H9 (cell line): ENCODE results near the gene GUK1. TPM values are rescaled to one million over a fixed set of nuclear protein-coding genes. Genes with fewer than 3 reads are reported as not detected.
A peak's percentile ranks its signal among the peaks of the same experiment; 100 is the strongest.

Experiments
- DNase-seq: peaks from one replicate; pipeline ENCODE4 v3.0.0-alpha.2; 2017
- H2AFZ ChIP-seq: one replicate; pipeline ENCODE4 v1.6.1; 2013; ENCODE audit warnings: mild to moderate bottlenecking, low read length, control low read depth, moderate library complexity
- H2AK5ac ChIP-seq: 2 replicates; pipeline ENCODE4 v1.6.1; 2013; ENCODE audit warnings: low read length, control low read depth, mixed read lengths; ENCODE audit not compliant: insufficient read length
- H2BK120ac ChIP-seq: one replicate; pipeline ENCODE4 v1.6.1; 2013; ENCODE audit warnings: low read depth, mild to moderate bottlenecking, low read length, control low read depth, inconsistent platforms; ENCODE audit not compliant: poor library complexity, severe bottlenecking
- H2BK12ac ChIP-seq: 2 replicates; pipeline ENCODE4 v1.6.1; 2013; ENCODE audit warnings: low read length, control low read depth, mixed read lengths, low read depth; ENCODE audit not compliant: insufficient read length
- H2BK15ac ChIP-seq: 2 replicates; pipeline ENCODE4 v1.6.1; 2013; ENCODE audit warnings: low read depth, low read length, control low read depth
- H2BK20ac ChIP-seq: one replicate; pipeline ENCODE4 v1.6.1; 2013; ENCODE audit warnings: low read depth, mild to moderate bottlenecking, low read length, control low read depth, inconsistent platforms; ENCODE audit not compliant: poor library complexity, severe bottlenecking
- H2BK5ac ChIP-seq: 2 replicates; pipeline ENCODE4 v1.6.1; 2013; ENCODE audit warnings: low read length, control low read depth, mixed read lengths; ENCODE audit not compliant: insufficient read length
- H3K14ac ChIP-seq: 2 replicates; pipeline ENCODE4 v1.6.1; 2013; ENCODE audit warnings: low read length, control low read depth; ENCODE audit not compliant: insufficient read depth
- H3K18ac ChIP-seq: 2 replicates; pipeline ENCODE4 v1.6.1; 2013; ENCODE audit warnings: low read depth, mild to moderate bottlenecking, mixed read lengths, low read length, control low read depth; ENCODE audit not compliant: insufficient read length
- H3K23ac ChIP-seq: 2 replicates; pipeline ENCODE4 v1.6.1; 2013; ENCODE audit warnings: low read length, control low read depth, mixed read lengths, low read depth; ENCODE audit not compliant: insufficient read length
- H3K23me2 ChIP-seq: 2 replicates; pipeline ENCODE4 v1.6.1; 2013; ENCODE audit warnings: low read depth, mild to moderate bottlenecking, mixed read lengths, low read length, control low read depth; ENCODE audit not compliant: insufficient read length, poor library complexity, severe bottlenecking
- H3K27ac ChIP-seq: 2 replicates; pipeline ENCODE4 v1.5.1; 2013; ENCODE audit warnings: low read length, control low read depth, mixed read lengths, low read depth; ENCODE audit not compliant: insufficient read length
- H3K27me3 ChIP-seq: 2 replicates; pipeline ENCODE4 v1.6.1; 2013; ENCODE audit warnings: low read length, control low read depth, inconsistent platforms; ENCODE audit not compliant: insufficient read depth
- H3K4ac ChIP-seq: 2 replicates; pipeline ENCODE4 v1.6.1; 2013; ENCODE audit warnings: low read depth, mild to moderate bottlenecking, control low read depth, inconsistent platforms, low read length, moderate library complexity
- H3K4me1 ChIP-seq: 2 replicates; pipeline ENCODE4 v1.6.1; 2013; ENCODE audit warnings: low read length, control low read depth, inconsistent platforms; ENCODE audit not compliant: insufficient read depth
- H3K4me2 ChIP-seq: 2 replicates; pipeline ENCODE4 v1.6.1; 2013; ENCODE audit warnings: low read length, control low read depth, mixed read lengths; ENCODE audit not compliant: insufficient read length, insufficient read depth
- H3K56ac ChIP-seq: 2 replicates; pipeline ENCODE4 v1.6.1; 2013; ENCODE audit warnings: low read depth, mild to moderate bottlenecking, mixed read lengths, low read length, control low read depth; ENCODE audit not compliant: insufficient read length
- H3K79me1 ChIP-seq: 2 replicates; pipeline ENCODE4 v1.6.1; 2013; ENCODE audit warnings: low read depth, mild to moderate bottlenecking, moderate library complexity, low read length, control low read depth, inconsistent platforms; ENCODE audit not compliant: insufficient read depth, poor library complexity, severe bottlenecking
- H3K79me2 ChIP-seq: 2 replicates; pipeline ENCODE4 v1.6.1; 2013; ENCODE audit warnings: low read length, control low read depth, inconsistent platforms; ENCODE audit not compliant: insufficient read depth
- H3K9ac ChIP-seq: 2 replicates; pipeline ENCODE4 v1.6.1; 2013; ENCODE audit warnings: low read length, control low read depth, mixed read lengths; ENCODE audit not compliant: insufficient read length; ENCODE audit errors: extremely low read depth
- H3K9me3 ChIP-seq: one replicate; pipeline ENCODE4 v1.6.1; 2013; ENCODE audit warnings: low read depth, low read length, inconsistent platforms; ENCODE audit not compliant: control insufficient read depth
- H3T11ph ChIP-seq: one replicate; pipeline ENCODE4 v1.6.1; 2013; ENCODE audit warnings: mild to moderate bottlenecking, low read length, control low read depth, inconsistent platforms
- H4K20me1 ChIP-seq: one replicate; pipeline ENCODE4 v1.6.1; 2013; ENCODE audit not compliant: control insufficient read depth, insufficient read length, insufficient read depth
- H4K5ac ChIP-seq: 2 replicates; pipeline ENCODE4 v1.6.1; 2013; ENCODE audit warnings: low read depth, mild to moderate bottlenecking, mixed read lengths, low read length, control low read depth; ENCODE audit not compliant: insufficient read length
- H4K8ac ChIP-seq: replicated peaks from 2 replicates; pipeline ENCODE4 v1.6.1; 2013; ENCODE audit warnings: low read length, control low read depth, mixed read lengths, low read depth; ENCODE audit not compliant: insufficient read length
- H4K91ac ChIP-seq: 2 replicates; pipeline ENCODE4 v1.6.1; 2013; ENCODE audit warnings: low read depth, mild to moderate bottlenecking, moderate library complexity, mixed read lengths, low read length, control low read depth; ENCODE audit not compliant: insufficient read length
- H3K27ac Mint-ChIP-seq, 3 experiments: 2 replicates in 2 of 3; 3 replicates in 1 of 3; pipeline ENCODE4 v1.8.0; 2020 to 2021; ENCODE audit warnings: mixed read lengths in 3 of 3, mild to moderate bottlenecking in 1 of 3, moderate library complexity in 1 of 3
- H3K27me3 Mint-ChIP-seq: 2 replicates; pipeline ENCODE4 v1.8.0; 2021; ENCODE audit warnings: low read depth, mild to moderate bottlenecking, moderate library complexity, mixed read lengths
- H3K36me3 Mint-ChIP-seq, 3 experiments: 2 replicates in 2 of 3; 3 replicates in 1 of 3; pipeline ENCODE4 v1.8.0; 2020 to 2021; ENCODE audit warnings: low read depth in 3 of 3, mixed read lengths in 3 of 3; ENCODE audit not compliant: insufficient read depth in 1 of 3
- H3K4me1 Mint-ChIP-seq, 2 experiments: 2 replicates each; pipeline ENCODE4 v1.8.0; 2020; ENCODE audit warnings: mixed read lengths in 2 of 2
- H3K4me3 Mint-ChIP-seq, 2 experiments: 2 replicates in 1 of 2; 3 replicates in 1 of 2; pipeline ENCODE4 v1.8.0; 2020 to 2021; ENCODE audit warnings: mild to moderate bottlenecking in 2 of 2, mixed read lengths in 2 of 2, moderate library complexity in 1 of 2
- H3K9me3 Mint-ChIP-seq, 2 experiments: 2 replicates in 1 of 2; 3 replicates in 1 of 2; pipeline ENCODE4 v1.8.0; 2020; ENCODE audit warnings: mild to moderate bottlenecking in 2 of 2, mixed read lengths in 2 of 2, moderate library complexity in 1 of 2
- CTCF ChIP-seq: fragments of 200-600 bp; sonication (generic); conservative IDR thresholded peaks from 3 replicates; pipeline ENCODE4 v1.8.0; 2021; ENCODE audit warnings: antibody characterized with exemption, mild to moderate bottlenecking
- WGBS: extraction: QIAGEN DNeasy Blood & Tissue Kit; methylation state at CpG from one replicate; pipeline ENCODE4 v1.1.7; 2013; ENCODE audit warnings: missing lambda C conversion rate, low lambda C conversion rate, mixed read lengths; ENCODE audit not compliant: insufficient read length; ENCODE audit errors: extremely low coverage; 5-methylcytosine and 5-hydroxymethylcytosine counted together
- total RNA-seq: library from RNA; stranded (reverse); gene quantifications from 2 replicates; pipeline ENCODE4 v1.2.1, GENCODE V29; 2021

GUK1 gene
- total RNA-seq, 1 experiment from 2014 or later: 88.2 TPM

- DNase-seq: no peak
- Histone ChIP-seq H4K8ac (no peak overlapping the region), H3K23me2 (peaks cover 11% of the 10 kb centered on the region), H3K14ac (no peak overlapping the region), H2BK120ac (no peak overlapping the region), H2AFZ (no peak overlapping the region), H3K27me3 (no peaks in the 10 kb centered on the region), H3K4ac (no peak overlapping the region), H3K9ac (no peak overlapping the region), H4K91ac (no peak overlapping the region), H3K9me3 (no peaks in the 10 kb centered on the region), H2AK5ac (no peak overlapping the region), H3K56ac (no peak overlapping the region), H3T11ph (no peak overlapping the region), H4K5ac (no peak overlapping the region), H3K27ac (no peak overlapping the region), H3K79me2 (peaks cover 15% of the 10 kb centered on the region; the same call in 1 of the 2 replicates), H3K4me2 (no peak overlapping the region), H3K4me1 (no peaks in the 10 kb centered on the region), H3K79me1 (peaks cover 8% of the 10 kb centered on the region), H2BK15ac (no peak overlapping the region), H2BK5ac (no peak overlapping the region), H2BK12ac (no peak overlapping the region), H4K20me1 (peaks cover 2% of the 10 kb centered on the region), H3K18ac (no peak overlapping the region), H3K23ac (no peak overlapping the region), H2BK20ac (no peak overlapping the region)
- Mint-ChIP-seq H3K4me3 (peak overlapping the region in 1 of 2 experiments; percentile 91; a peak in 1 of 5 replicates), H3K4me1 (peaks cover 4 to 15% of the 10 kb centered on the region in 2 experiments), H3K27me3 (peaks cover 14% of the 10 kb centered on the region), H3K36me3 (no peaks in the 10 kb centered on the region; a peak in 1 of 7 replicates), H3K9me3 (no peaks in the 10 kb centered on the region), H3K27ac (no peak overlapping the region)
- WGBS: no CpG with 5 or more reads among the region's 11 CpGs
- TF ChIP-seq CTCF: no peak
Observed at GRCh38 chr1:228142701-228143136, 2.6 kb downstream of the GUK1 start.
